Measurements from ENCODE around the gene POLD3. TPM values are rescaled to one million over a fixed set of nuclear protein-coding genes. Genes with fewer than 3 reads are reported as not detected.

Gene POLD3
- total RNA-seq, 4 donors from 2014 or later, result 7.4 to 29.4 (median 20.6) TPM

DNA sequence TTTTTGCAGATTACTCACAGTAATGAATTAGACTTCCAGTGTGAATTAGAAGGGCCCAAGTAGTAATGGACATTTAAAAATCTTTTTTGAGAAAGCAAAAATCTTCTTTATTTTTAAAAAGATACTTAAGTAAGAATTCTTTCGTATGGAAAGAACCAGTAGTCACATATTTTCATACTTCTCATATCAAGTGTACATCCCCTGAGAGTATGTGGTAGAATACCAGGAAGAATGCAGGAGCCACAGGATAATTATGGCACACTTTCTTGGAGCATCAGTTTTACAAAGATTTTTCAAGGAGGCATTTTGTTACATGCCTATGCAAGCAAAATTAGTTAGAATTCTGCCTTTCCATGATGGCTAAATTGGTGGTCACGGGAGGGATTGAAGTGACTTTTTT lies 28.1 kb downstream of the POLD3 start:
- TF ChIP-seq EP300 (IDR thresholded peaks at IDR 0.05; ENCODE audit: low read depth), result no peak
- no peak for TF ChIP-seq POLR2A (IDR thresholded peaks at IDR 0.05)
- TF ChIP-seq, protein P1, sequence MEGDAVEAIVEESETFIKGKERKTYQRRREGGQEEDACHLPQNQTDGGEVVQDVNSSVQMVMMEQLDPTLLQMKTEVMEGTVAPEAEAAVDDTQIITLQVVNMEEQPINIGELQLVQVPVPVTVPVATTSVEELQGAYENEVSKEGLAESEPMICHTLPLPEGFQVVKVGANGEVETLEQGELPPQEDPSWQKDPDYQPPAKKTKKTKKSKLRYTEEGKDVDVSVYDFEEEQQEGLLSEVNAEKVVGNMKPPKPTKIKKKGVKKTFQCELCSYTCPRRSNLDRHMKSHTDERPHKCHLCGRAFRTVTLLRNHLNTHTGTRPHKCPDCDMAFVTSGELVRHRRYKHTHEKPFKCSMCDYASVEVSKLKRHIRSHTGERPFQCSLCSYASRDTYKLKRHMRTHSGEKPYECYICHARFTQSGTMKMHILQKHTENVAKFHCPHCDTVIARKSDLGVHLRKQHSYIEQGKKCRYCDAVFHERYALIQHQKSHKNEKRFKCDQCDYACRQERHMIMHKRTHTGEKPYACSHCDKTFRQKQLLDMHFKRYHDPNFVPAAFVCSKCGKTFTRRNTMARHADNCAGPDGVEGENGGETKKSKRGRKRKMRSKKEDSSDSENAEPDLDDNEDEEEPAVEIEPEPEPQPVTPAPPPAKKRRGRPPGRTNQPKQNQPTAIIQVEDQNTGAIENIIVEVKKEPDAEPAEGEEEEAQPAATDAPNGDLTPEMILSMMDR (IDR thresholded peaks at IDR 0.05), result no peak
- TF ChIP-seq POLR2AphosphoS5 (IDR thresholded peaks at IDR 0.05), result no peak
- no peaks in the 10 kb centered on the region for H3K27me3 ChIP-seq
- peaks cover 0 to under 1% (median 0%) of the 10 kb centered on the region in 4 donors for H3K4me1 ChIP-seq
- DNase-seq, result no peak
- WGBS, 2 donors (ENCODE audit: low coverage in 1 of 2), result 92 to 100% methylated on average over 2 of the region's 2 CpGs
- no peaks in the 10 kb centered on the region for H3K9me3 ChIP-seq
- peaks cover 0 to 24% (median 6%) of the 10 kb centered on the region in 4 donors for H3K36me3 ChIP-seq
- no peak overlapping the region for H3K4me3 ChIP-seq
- in situ Hi-C loops (cut with MboI; ENCODE audit: low pct_ligation_motif_present in 1 of 4, low pct_unique_long_range_greater_than_20kb in 1 of 4, low sequenced_read_pairs in 3 of 4), result loop anchor here in 1 of 4 donors (25.0 kb wide), 1 partner anchor 117 kb away; the partner anchor contains the start of genes CHRDL2 and RNF169
- intact Hi-C loops (cut with DNase I; ENCODE audit: low total_unique reads), result no loop called here
- no peak overlapping the region for H3K27ac ChIP-seq

DNA sequence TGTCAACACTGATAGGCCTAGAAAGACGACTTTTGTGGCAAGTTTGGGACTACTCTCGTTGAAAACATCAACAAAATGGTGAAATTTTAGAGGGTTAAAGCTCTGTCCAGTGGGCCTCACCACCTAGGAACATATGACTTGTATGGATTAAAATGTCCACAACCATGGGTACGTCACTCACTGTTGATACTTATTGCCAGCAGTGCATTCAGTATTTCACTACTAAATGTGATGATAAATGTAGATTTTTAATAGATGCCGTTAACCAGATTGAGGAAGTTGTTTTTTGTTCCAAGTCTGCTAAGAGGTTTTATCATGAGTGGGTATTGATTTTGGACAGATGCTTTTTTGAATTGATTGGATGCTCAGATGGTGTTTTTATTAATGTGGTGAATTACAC lies 33.7 kb downstream of the POLD3 start:
- intact Hi-C loops (cut with DNase I; ENCODE audit: low total_unique reads) (no loop called here), in situ Hi-C loops (cut with MboI; ENCODE audit: low pct_ligation_motif_present in 1 of 4, low pct_unique_long_range_greater_than_20kb in 1 of 4, low sequenced_read_pairs in 3 of 4) (no loop called here)
- H3K4me3 ChIP-seq, result no peak overlapping the region
- H3K27me3 ChIP-seq, result no peaks in the 10 kb centered on the region
- no peak overlapping the region for H3K27ac ChIP-seq
- TF ChIP-seq EP300 (IDR thresholded peaks at IDR 0.05; ENCODE audit: low read depth) (no peak), POLR2AphosphoS5 (IDR thresholded peaks at IDR 0.05) (no peak), POLR2A (IDR thresholded peaks at IDR 0.05) (no peak)
- TF ChIP-seq, protein P1 (IDR thresholded peaks at IDR 0.05), result no peak
- WGBS, 2 donors (ENCODE audit: low coverage in 1 of 2), result 89% methylated on average over 4 of the region's 4 CpGs
- no peak for DNase-seq
- H3K9me3 ChIP-seq, result no peaks in the 10 kb centered on the region
- H3K4me1 ChIP-seq, result peaks cover 0 to 2% (median 0%) of the 10 kb centered on the region in 4 donors
- H3K36me3 ChIP-seq, result peaks cover 0 to 15% (median 3%) of the 10 kb centered on the region in 4 donors

DNA sequence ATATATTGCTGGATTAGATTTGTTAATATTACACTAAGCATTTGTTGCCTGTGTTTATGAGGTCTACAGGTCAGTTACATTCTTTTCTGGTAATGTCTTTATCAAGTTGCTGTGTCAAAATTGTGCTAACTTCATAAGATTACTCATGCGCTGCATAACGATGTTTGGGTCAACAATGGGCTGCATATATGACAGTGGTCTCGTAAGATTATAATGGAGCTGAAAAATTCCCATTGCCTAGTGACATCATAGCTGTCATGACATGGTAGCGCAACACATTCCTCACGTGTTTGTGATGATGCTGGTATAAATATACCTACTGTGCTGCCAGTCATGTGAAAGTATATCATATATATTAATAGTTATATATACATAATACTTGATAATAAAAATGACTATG lies 34.2 kb downstream of the POLD3 start:
- intact Hi-C loops (cut with DNase I; ENCODE audit: low total_unique reads), result no loop called here
- peaks cover 0 to 2% (median 0%) of the 10 kb centered on the region in 4 donors for H3K4me1 ChIP-seq
- TF ChIP-seq, protein P1 (IDR thresholded peaks at IDR 0.05), result no peak
- TF ChIP-seq EP300 (IDR thresholded peaks at IDR 0.05; ENCODE audit: low read depth) (no peak), POLR2AphosphoS5 (IDR thresholded peaks at IDR 0.05) (no peak), POLR2A (IDR thresholded peaks at IDR 0.05) (no peak)
- no peak overlapping the region for H3K4me3 ChIP-seq
- DNase-seq, result no peak
- H3K9me3 ChIP-seq, result no peaks in the 10 kb centered on the region
- in situ Hi-C loops (cut with MboI; ENCODE audit: low pct_ligation_motif_present in 1 of 4, low pct_unique_long_range_greater_than_20kb in 1 of 4, low sequenced_read_pairs in 3 of 4), result no loop called here
- WGBS, 2 donors (ENCODE audit: low coverage in 1 of 2), result 88 to 93% methylated on average over 5 of the region's 5 CpGs
- no peaks in the 10 kb centered on the region for H3K27me3 ChIP-seq
- H3K27ac ChIP-seq, result no peak overlapping the region
- peaks cover 0 to 15% (median 3%) of the 10 kb centered on the region in 4 donors for H3K36me3 ChIP-seq

DNA sequence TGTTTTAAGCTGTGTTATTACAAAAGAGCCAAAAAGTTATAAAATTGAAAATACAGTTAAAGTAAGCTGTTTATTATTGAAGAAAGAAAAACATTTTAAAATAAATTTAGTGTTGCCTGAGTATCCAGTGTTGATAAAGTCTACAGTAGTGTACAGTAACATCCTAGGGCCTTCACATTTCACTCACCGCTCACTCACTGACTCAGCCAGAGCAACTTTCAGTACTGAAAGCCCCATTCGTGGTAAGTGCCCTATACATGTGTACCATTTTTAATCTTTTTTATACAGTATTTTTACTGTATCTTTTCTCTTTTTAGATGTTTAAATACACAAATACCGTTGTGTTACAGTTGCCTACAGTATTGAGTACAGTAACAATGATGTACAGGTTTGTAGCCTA lies 35.0 kb downstream of the POLD3 start:
- Histone ChIP-seq H3K27me3 (no peaks in the 10 kb centered on the region), H3K4me3 (no peak overlapping the region), H3K4me1 (peaks cover 0 to 8% (median 0%) of the 10 kb centered on the region in 4 donors), H3K9me3 (no peaks in the 10 kb centered on the region), H3K36me3 (peaks cover 0 to 15% (median 3%) of the 10 kb centered on the region in 4 donors), H3K27ac (no peak overlapping the region)
- intact Hi-C loops (cut with DNase I; ENCODE audit: low total_unique reads), result no loop called here
- DNase-seq, result no peak
- in situ Hi-C loops (cut with MboI; ENCODE audit: low pct_ligation_motif_present in 1 of 4, low pct_unique_long_range_greater_than_20kb in 1 of 4, low sequenced_read_pairs in 3 of 4), result no loop called here
- TF ChIP-seq POLR2A (IDR thresholded peaks at IDR 0.05) (no peak), POLR2AphosphoS5 (IDR thresholded peaks at IDR 0.05) (no peak), EP300 (IDR thresholded peaks at IDR 0.05; ENCODE audit: low read depth) (no peak)
- TF ChIP-seq, protein P1 (IDR thresholded peaks at IDR 0.05), result no peak
- 86 to 87% methylated on average over 3 of the region's 3 CpGs for WGBS, 2 donors (ENCODE audit: low coverage in 1 of 2)

Data from transverse colon (tissue), 4 donors.